GM23338 (cell line): ENCODE measurements around the gene SUCNR1. TPM values are rescaled to one million over a fixed set of nuclear protein-coding genes. Genes with fewer than 3 reads are reported as not detected.

Experiments
- ATAC-seq: fragments of 200-7000 bp; cut with Tn5 transposase; 3 replicates; pipeline ENCODE4 v1.9.1; 2020
- DNase-seq: peaks from one replicate; pipeline ENCODE4 v3.0.0-alpha.2; 2015; ENCODE audit warnings: low spot score
- H2AFZ ChIP-seq: fragments of 200-600 bp; sonication (generic); 2 replicates; pipeline ENCODE4 v1.8.0; 2016; ENCODE audit warnings: antibody characterized with exemption, mild to moderate bottlenecking, moderate library complexity
- H3F3A ChIP-seq: fragments of 200-600 bp; sonication (generic); replicated peaks from 2 replicates; pipeline ENCODE4 v1.8.0; 2017; ENCODE audit warnings: antibody characterized with exemption, mixed run types, low read depth
- H3K27ac ChIP-seq: fragments of 200-600 bp; sonication (generic); 2 replicates; pipeline ENCODE4 v1.6.1; 2016; ENCODE audit warnings: low read depth
- H3K27me3 ChIP-seq: fragments of 200-600 bp; sonication (generic); 2 replicates; pipeline ENCODE4 v1.8.0; 2016; ENCODE audit warnings: mild to moderate bottlenecking, mixed run types, moderate library complexity; ENCODE audit not compliant: insufficient read depth
- H3K36me3 ChIP-seq: fragments of 200-600 bp; sonication (generic); 2 replicates; pipeline ENCODE4 v1.8.0; 2016; ENCODE audit warnings: mild to moderate bottlenecking; ENCODE audit not compliant: insufficient read depth
- H3K4me1 ChIP-seq: fragments of 200-600 bp; sonication (generic); 2 replicates; pipeline ENCODE4 v1.8.0; 2016; ENCODE audit warnings: mild to moderate bottlenecking, moderate library complexity; ENCODE audit not compliant: insufficient read depth
- H3K4me2 ChIP-seq: fragments of 200-600 bp; sonication (generic); 2 replicates; pipeline ENCODE4 v1.7.1; 2017; ENCODE audit warnings: mixed run types
- H3K4me3 ChIP-seq: fragments of 200-600 bp; sonication (generic); 2 replicates; pipeline ENCODE4 v1.6.1; 2016; ENCODE audit warnings: mixed run types
- H3K79me2 ChIP-seq: fragments of 200-600 bp; sonication (generic); replicated peaks from 2 replicates; pipeline ENCODE4 v1.8.0; 2017; ENCODE audit warnings: mild to moderate bottlenecking; ENCODE audit not compliant: insufficient read depth
- H3K9me2 ChIP-seq: fragments of 200-600 bp; sonication (generic); 2 replicates; pipeline ENCODE4 v1.8.0; 2017; ENCODE audit not compliant: insufficient read depth
- H4K20me1 ChIP-seq: fragments of 200-600 bp; sonication (generic); replicated peaks from 2 replicates; pipeline ENCODE4 v1.8.0; 2017; ENCODE audit warnings: mild to moderate bottlenecking; ENCODE audit not compliant: insufficient read depth
- H3K27ac Mint-ChIP-seq: 2 replicates; pipeline ENCODE4 v1.8.0; 2020; ENCODE audit warnings: inconsistent platforms, mild to moderate bottlenecking, moderate library complexity, mixed read lengths
- H3K27me3 Mint-ChIP-seq: 3 replicates; pipeline ENCODE4 v1.8.0; 2022; ENCODE audit warnings: low read depth, mild to moderate bottlenecking, moderate library complexity, mixed read lengths, inconsistent platforms; ENCODE audit not compliant: insufficient read depth, poor library complexity
- H3K36me3 Mint-ChIP-seq: 3 replicates; pipeline ENCODE4 v1.8.0; 2021; ENCODE audit warnings: low read depth, mild to moderate bottlenecking, inconsistent platforms, moderate library complexity, mixed read lengths
- H3K4me1 Mint-ChIP-seq: 3 replicates; pipeline ENCODE4 v1.8.0; 2020; ENCODE audit warnings: mild to moderate bottlenecking, inconsistent platforms, mixed read lengths
- H3K4me3 Mint-ChIP-seq: 3 replicates; pipeline ENCODE4 v1.8.0; 2021; ENCODE audit warnings: moderate library complexity, mild to moderate bottlenecking, inconsistent platforms, mixed read lengths
- H3K9me3 Mint-ChIP-seq: 3 replicates; pipeline ENCODE4 v1.8.0; 2020; ENCODE audit warnings: moderate library complexity, mild to moderate bottlenecking, inconsistent platforms, mixed read lengths
- CREB1 ChIP-seq: fragments of 250-450 bp; sonication (Bioruptor Pico); IDR thresholded peaks from 2 replicates; pipeline ENCODE4 v1.5.0; 2020; ENCODE audit warnings: low read depth, mild to moderate bottlenecking, moderate library complexity
- CTCF ChIP-seq, 2 experiments: fragments of 200-600 bp in 1 of 2; sonication (generic) in 1 of 2; conservative IDR thresholded peaks; 2 replicates each; pipeline versions ENCODE4 v1.5.1 to v1.6.1; 2016 to 2017; ENCODE audit warnings: antibody characterized with exemption in 2 of 2, low read depth in 2 of 2, mild to moderate bottlenecking in 2 of 2, moderate library complexity in 1 of 2
- ETS1 ChIP-seq: IDR thresholded peaks from 2 replicates; pipeline ENCODE4 v1.6.1; 2016; ENCODE audit warnings: antibody characterized with exemption
- EZH2 ChIP-seq: fragments of 200-600 bp; sonication (generic); IDR thresholded peaks from one replicate; pipeline ENCODE4 v1.8.0; 2017; ENCODE audit warnings: antibody characterized with exemption, mild to moderate bottlenecking, low read depth; ENCODE audit not compliant: unreplicated experiment
- REST ChIP-seq: IDR thresholded peaks from one replicate; pipeline ENCODE4 v1.6.1; 2018; ENCODE audit warnings: antibody characterized with exemption; ENCODE audit not compliant: unreplicated experiment
- ZNF462 ChIP-seq: fragments of 250-450 bp; sonication (Bioruptor Pico); IDR thresholded peaks from 2 replicates; pipeline ENCODE4 v1.5.0; 2020; ENCODE audit warnings: mild to moderate bottlenecking, moderate library complexity
- polyA plus RNA-seq: library from polyadenylated mRNA; unstranded; fragments of >200 nt; fragmentation: Nextera tagmentation; extraction: Ambion mirVana; gene quantifications from 2 replicates; pipeline ENCODE4 v1.2.1, GENCODE V29; 2016
- total RNA-seq: library from RNA; depleted of rRNA; stranded (reverse); fragments of >200 nt; shearing (Covaris generic); gene quantifications from 2 replicates; pipeline ENCODE4 v1.2.3, GENCODE V29; 2014

Gene SUCNR1
- total and polyA plus RNA-seq, 2 experiments from 2014 or later: not detected

GRCh38 chr3:151835751-151836525, 37.5 kb upstream of the SUCNR1 start (continued):
- TF ChIP-seq REST (no peak), ETS1 (no peak), CTCF (conservative IDR thresholded peaks at IDR 0.05; ENCODE audit: low read depth in 2 of 2) (no peak)

- Histone ChIP-seq H3K4me2 (no peak overlapping the region), H3K27ac (no peak overlapping the region), H3K79me2 (no peaks in the 10 kb centered on the region), H3K9me2 (no peaks in the 10 kb centered on the region), H3K36me3 (no peaks in the 10 kb centered on the region), H3K27me3 (no peaks in the 10 kb centered on the region), H3F3A (no peaks in the 10 kb centered on the region), H3K4me3 (no peak overlapping the region), H4K20me1 (no peaks in the 10 kb centered on the region), H3K4me1 (peaks cover 9% of the 10 kb centered on the region), H2AFZ (peak overlapping the region; percentile 8; the same call in 1 of the 2 replicates)
- DNase-seq (peak; percentile 49), ATAC-seq (peak; percentile 47)
- peak; percentile 13; the same call in 1 of the 2 replicates for TF ChIP-seq ZNF462 (CRISPR knock-in tag)
- no peak for TF ChIP-seq CREB1 (CRISPR knock-in tag)
- no peak for TF ChIP-seq EZH2
- H3K27me3 Mint-ChIP-seq: no peaks in the 10 kb centered on the region
- H3K9me3 Mint-ChIP-seq: no peaks in the 10 kb centered on the region
- no peaks in the 10 kb centered on the region for H3K36me3 Mint-ChIP-seq
- H3K4me1 Mint-ChIP-seq: peaks cover 15% of the 10 kb centered on the region; the same call in 2 of the 3 replicates
- H3K27ac Mint-ChIP-seq: peak overlapping the region; percentile 46; the same call in 1 of the 2 replicates
- H3K4me3 Mint-ChIP-seq: no peak overlapping the region
These were observed 36.4 kb upstream of the SUCNR1 start for GRCh38 chr3:151837057-151837456.
